HEK293 (cell line): Measurements from ENCODE around the gene BORCS6.

Source experiments
- ZFP3 ChIP-seq: fragments of 450-650 bp; formaldehyde crosslinking; IDR thresholded peaks from 2 replicates; pipeline ENCODE4 v1.5.1; 2016; ENCODE audit warnings: low read depth, missing biosample characterization, missing genetic modification characterization
- TF ChIP-seq, protein P1 (sequence below): fragments of 450-650 bp; formaldehyde crosslinking; IDR thresholded peaks from 2 replicates; pipeline ENCODE4 v1.5.1; 2016; ENCODE audit warnings: missing biosample characterization, missing genetic modification characterization
- TF ChIP-seq, protein P2 (sequence below): fragments of 450-650 bp; formaldehyde crosslinking; IDR thresholded peaks from 2 replicates; pipeline ENCODE4 v1.5.1; 2016; ENCODE audit warnings: missing biosample characterization, missing genetic modification characterization

DNA sequence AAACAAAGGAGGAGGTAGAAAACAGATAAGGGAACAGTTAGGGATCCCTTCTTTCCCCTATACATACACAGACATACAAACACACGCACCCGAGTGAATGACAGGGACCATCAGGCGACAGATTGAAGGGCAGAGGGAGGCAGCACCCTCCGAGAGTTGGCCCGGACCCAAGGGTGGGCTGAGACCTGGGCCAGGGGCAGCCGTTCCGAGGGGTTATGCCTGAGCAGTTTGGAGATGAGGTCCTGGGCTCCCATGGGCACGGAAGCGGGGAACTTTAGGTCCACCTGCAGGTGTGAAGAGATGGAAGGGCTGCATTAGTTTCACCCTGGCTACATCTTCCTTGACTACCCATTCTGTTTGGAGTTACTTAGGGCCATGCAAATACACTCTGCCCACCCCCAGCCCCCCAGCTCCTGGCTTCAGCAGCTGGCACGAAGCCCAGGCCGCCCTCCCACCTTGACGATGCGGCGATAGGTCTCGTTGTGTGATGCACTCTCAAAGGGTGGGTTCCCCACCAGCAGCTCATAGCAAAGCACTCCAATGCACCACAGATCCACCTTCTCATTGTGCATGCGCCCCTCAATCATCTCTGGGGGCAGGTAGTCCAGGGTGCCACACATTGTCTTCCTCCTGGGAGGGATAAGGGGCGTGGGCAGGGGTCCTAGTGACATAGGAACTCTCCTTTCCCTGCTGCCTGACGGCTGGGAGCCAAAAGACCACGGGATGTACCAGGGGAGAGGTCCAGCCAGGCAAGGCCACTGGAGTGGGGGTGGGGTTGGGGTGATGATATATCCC lies 15.0 kb upstream of the BORCS6 start:
- TF ChIP-seq ZFP3 (tag by site-specific recombination): no peak
- TF ChIP-seq, protein P1, sequence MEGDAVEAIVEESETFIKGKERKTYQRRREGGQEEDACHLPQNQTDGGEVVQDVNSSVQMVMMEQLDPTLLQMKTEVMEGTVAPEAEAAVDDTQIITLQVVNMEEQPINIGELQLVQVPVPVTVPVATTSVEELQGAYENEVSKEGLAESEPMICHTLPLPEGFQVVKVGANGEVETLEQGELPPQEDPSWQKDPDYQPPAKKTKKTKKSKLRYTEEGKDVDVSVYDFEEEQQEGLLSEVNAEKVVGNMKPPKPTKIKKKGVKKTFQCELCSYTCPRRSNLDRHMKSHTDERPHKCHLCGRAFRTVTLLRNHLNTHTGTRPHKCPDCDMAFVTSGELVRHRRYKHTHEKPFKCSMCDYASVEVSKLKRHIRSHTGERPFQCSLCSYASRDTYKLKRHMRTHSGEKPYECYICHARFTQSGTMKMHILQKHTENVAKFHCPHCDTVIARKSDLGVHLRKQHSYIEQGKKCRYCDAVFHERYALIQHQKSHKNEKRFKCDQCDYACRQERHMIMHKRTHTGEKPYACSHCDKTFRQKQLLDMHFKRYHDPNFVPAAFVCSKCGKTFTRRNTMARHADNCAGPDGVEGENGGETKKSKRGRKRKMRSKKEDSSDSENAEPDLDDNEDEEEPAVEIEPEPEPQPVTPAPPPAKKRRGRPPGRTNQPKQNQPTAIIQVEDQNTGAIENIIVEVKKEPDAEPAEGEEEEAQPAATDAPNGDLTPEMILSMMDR: no peak
- TF ChIP-seq, protein P2, sequence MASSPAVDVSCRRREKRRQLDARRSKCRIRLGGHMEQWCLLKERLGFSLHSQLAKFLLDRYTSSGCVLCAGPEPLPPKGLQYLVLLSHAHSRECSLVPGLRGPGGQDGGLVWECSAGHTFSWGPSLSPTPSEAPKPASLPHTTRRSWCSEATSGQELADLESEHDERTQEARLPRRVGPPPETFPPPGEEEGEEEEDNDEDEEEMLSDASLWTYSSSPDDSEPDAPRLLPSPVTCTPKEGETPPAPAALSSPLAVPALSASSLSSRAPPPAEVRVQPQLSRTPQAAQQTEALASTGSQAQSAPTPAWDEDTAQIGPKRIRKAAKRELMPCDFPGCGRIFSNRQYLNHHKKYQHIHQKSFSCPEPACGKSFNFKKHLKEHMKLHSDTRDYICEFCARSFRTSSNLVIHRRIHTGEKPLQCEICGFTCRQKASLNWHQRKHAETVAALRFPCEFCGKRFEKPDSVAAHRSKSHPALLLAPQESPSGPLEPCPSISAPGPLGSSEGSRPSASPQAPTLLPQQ: no peak
